GM12878 (cell line): ENCODE data around the gene FAM89B.

Source experiments
- CEBPB ChIP-seq, 2 experiments: fragments of 150-350 bp in 1 of 2; IDR thresholded peaks; 2 replicates each; pipeline ENCODE4 v1.6.1; 2012 to 2014; ENCODE audit warnings: low read depth in 2 of 2, low read length in 2 of 2, borderline replicate concordance in 1 of 2, inconsistent platforms in 1 of 2
- ETV6 ChIP-seq, 2 experiments: fragments of 450-650 bp in 1 of 2; IDR thresholded peaks in 1 of 2; conservative IDR thresholded peaks in 1 of 2; 2 replicates each; pipeline ENCODE4 v1.6.1; 2014; ENCODE audit warnings: antibody characterized with exemption in 1 of 2, borderline replicate concordance in 1 of 2, low read depth in 1 of 2, mild to moderate bottlenecking in 1 of 2, moderate library complexity in 1 of 2
- NR2C2 ChIP-seq: IDR thresholded peaks from 2 replicates; pipeline ENCODE4 v1.6.1; 2011; ENCODE audit warnings: borderline replicate concordance, low read depth; ENCODE audit not compliant: control insufficient read depth, insufficient read length
- POLR2AphosphoS5 ChIP-seq: IDR thresholded peaks from 2 replicates; pipeline ENCODE4 v1.6.1; 2011; ENCODE audit warnings: mild to moderate bottlenecking, low read length, inconsistent platforms
- RAD21 ChIP-seq: IDR thresholded peaks from 2 replicates; pipeline ENCODE4 v1.6.1; 2011; ENCODE audit warnings: mild to moderate bottlenecking, low read depth, low read length, moderate library complexity; ENCODE audit not compliant: insufficient read depth
- RAD51 ChIP-seq: fragments of 450-650 bp; IDR thresholded peaks from 2 replicates; pipeline ENCODE4 v1.6.1; 2016; ENCODE audit warnings: moderate library complexity, mild to moderate bottlenecking, inconsistent platforms
- RUNX3 ChIP-seq: IDR thresholded peaks from 2 replicates; pipeline ENCODE4 v1.6.1; 2012; ENCODE audit warnings: low read length, inconsistent platforms
- ZZZ3 ChIP-seq: IDR thresholded peaks from 2 replicates; pipeline ENCODE4 v1.6.1; 2011; ENCODE audit warnings: low read depth; ENCODE audit not compliant: control insufficient read depth, insufficient read length
- TF ChIP-seq, protein P1 (sequence below): fragments of 450-650 bp; IDR thresholded peaks from 2 replicates; pipeline ENCODE4 v1.6.1; 2014; ENCODE audit warnings: mild to moderate bottlenecking
- TF ChIP-seq, protein P2 (sequence below), 3 experiments: IDR thresholded peaks in 2 of 3; conservative IDR thresholded peaks in 1 of 3; 2 replicates each; pipeline ENCODE4 v1.5.1; 2011; ENCODE audit warnings: low read depth in 3 of 3, low read length in 3 of 3, mild to moderate bottlenecking in 3 of 3, control low read depth in 2 of 3, moderate library complexity in 2 of 3, inconsistent platforms in 1 of 3, mixed read lengths in 1 of 3; ENCODE audit not compliant: control insufficient read depth in 2 of 3, insufficient read depth in 1 of 3; ENCODE audit errors: extremely low read depth in 1 of 3

DNA sequence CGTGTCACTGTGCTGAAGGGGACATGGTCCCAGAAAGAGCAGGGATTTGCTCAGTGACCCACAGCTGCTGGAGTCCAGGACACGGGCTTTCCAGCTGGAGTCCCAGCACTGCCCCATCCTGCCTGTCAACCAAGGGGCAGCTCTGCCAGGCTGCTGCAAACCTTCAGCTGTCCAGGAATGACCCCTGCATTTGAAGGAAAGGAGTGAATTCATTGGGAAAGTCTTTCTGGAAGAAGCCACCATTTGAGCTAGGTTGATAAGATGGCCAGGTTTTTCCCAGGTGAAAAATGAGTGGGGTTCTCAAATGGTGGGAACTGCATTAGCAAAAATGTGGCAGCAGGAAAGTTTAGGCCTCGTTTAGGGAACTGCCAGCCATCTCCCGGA, 13.9 kb downstream of the FAM89B start:
- no peak for TF ChIP-seq POLR2AphosphoS5
- TF ChIP-seq RAD21 = no peak
- TF ChIP-seq, protein P1, sequence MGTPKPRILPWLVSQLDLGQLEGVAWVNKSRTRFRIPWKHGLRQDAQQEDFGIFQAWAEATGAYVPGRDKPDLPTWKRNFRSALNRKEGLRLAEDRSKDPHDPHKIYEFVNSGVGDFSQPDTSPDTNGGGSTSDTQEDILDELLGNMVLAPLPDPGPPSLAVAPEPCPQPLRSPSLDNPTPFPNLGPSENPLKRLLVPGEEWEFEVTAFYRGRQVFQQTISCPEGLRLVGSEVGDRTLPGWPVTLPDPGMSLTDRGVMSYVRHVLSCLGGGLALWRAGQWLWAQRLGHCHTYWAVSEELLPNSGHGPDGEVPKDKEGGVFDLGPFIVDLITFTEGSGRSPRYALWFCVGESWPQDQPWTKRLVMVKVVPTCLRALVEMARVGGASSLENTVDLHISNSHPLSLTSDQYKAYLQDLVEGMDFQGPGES = no peak
- no peak for TF ChIP-seq ETV6 (conservative IDR thresholded peaks at IDR 0.05 in 1 of 2, IDR thresholded peaks at IDR 0.05 in 1 of 2; ENCODE audit: borderline replicate concordance in 1 of 2, low read depth in 1 of 2)
- TF ChIP-seq RAD51 = no peak
- TF ChIP-seq, protein P2, sequence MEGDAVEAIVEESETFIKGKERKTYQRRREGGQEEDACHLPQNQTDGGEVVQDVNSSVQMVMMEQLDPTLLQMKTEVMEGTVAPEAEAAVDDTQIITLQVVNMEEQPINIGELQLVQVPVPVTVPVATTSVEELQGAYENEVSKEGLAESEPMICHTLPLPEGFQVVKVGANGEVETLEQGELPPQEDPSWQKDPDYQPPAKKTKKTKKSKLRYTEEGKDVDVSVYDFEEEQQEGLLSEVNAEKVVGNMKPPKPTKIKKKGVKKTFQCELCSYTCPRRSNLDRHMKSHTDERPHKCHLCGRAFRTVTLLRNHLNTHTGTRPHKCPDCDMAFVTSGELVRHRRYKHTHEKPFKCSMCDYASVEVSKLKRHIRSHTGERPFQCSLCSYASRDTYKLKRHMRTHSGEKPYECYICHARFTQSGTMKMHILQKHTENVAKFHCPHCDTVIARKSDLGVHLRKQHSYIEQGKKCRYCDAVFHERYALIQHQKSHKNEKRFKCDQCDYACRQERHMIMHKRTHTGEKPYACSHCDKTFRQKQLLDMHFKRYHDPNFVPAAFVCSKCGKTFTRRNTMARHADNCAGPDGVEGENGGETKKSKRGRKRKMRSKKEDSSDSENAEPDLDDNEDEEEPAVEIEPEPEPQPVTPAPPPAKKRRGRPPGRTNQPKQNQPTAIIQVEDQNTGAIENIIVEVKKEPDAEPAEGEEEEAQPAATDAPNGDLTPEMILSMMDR (IDR thresholded peaks at IDR 0.05 in 2 of 3, conservative IDR thresholded peaks at IDR 0.05 in 1 of 3; ENCODE audit: control insufficient read depth in 2 of 3, extremely low read depth in 1 of 3, insufficient read depth in 1 of 3, low read depth in 3 of 3, low read length in 3 of 3) = no peak
- no peak for TF ChIP-seq NR2C2
- no peak for TF ChIP-seq CEBPB (IDR thresholded peaks at IDR 0.05; ENCODE audit: borderline replicate concordance in 1 of 2, low read depth in 2 of 2, low read length in 2 of 2)
- no peak for TF ChIP-seq ZZZ3
- no peak for TF ChIP-seq RUNX3
